Hindlimb muscle (tissue), 1 donor: Measurements from ENCODE around the gene SH3BP4. TPM values are rescaled to one million over a fixed set of nuclear protein-coding genes. Genes with fewer than 3 reads are reported as not detected.
"Not testable (repeated sequence)": the region's sequence is repeated elsewhere in the genome, so short reads cannot be mapped to it uniquely, and the experiment has no call there.

Source experiments
- DNase-seq: peaks from one replicate; pipeline ENCODE4 v3.0.0-alpha.2; 2013
- polyA plus RNA-seq: library from polyadenylated mRNA; unstranded; fragments of 120-200 nt; gene quantifications from one replicate; pipeline ENCODE4 v1.2.1, GENCODE V29; 2013; ENCODE audit not compliant: insufficient read length

Gene SH3BP4
- polyA plus RNA-seq, 1 donor = 19.4 TPM

GRCh38 chr2:234999740-235000425, 48.1 kb downstream of the SH3BP4 start:
- no peak for DNase-seq

DNA sequence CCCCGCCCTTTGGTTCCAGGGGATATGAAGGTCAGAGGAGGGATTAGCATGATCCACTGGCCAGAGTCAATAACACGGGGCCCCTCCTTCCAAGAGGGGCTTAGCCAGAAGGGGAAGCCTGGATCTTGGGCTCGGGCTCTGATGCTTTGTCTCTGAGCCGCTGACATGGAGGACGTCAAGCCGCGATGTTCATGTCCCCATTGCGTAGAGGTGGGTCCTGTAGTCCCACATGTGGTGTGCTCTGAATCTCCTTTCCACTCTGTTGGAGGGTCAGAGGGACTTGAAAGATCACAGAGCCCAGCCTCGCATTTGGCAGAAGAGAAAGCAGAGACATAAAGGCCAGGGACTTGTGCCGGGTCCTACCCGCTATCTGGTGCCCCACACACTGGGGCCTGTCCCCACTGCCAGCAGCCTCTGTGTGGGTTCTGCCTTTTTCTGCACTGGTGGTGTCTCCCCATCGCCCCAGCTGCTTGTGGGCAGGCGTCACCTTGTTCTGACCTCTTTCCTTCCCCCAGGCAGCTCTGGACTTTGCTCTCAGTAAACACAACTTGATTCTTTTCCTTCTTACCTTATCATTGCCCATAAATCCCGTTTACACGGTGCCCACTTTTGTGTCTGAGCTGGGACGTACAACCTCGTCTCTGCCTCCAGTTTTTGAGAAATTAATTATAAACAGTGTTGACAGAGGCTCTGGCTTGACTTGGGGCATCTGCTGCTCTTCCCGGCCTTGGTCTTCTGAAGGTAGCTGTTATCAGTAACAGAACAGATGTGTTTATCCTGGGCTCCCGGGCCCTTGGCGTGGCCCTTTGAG, 48.8 kb downstream of the SH3BP4 start:
- DNase-seq = no peak

DNA sequence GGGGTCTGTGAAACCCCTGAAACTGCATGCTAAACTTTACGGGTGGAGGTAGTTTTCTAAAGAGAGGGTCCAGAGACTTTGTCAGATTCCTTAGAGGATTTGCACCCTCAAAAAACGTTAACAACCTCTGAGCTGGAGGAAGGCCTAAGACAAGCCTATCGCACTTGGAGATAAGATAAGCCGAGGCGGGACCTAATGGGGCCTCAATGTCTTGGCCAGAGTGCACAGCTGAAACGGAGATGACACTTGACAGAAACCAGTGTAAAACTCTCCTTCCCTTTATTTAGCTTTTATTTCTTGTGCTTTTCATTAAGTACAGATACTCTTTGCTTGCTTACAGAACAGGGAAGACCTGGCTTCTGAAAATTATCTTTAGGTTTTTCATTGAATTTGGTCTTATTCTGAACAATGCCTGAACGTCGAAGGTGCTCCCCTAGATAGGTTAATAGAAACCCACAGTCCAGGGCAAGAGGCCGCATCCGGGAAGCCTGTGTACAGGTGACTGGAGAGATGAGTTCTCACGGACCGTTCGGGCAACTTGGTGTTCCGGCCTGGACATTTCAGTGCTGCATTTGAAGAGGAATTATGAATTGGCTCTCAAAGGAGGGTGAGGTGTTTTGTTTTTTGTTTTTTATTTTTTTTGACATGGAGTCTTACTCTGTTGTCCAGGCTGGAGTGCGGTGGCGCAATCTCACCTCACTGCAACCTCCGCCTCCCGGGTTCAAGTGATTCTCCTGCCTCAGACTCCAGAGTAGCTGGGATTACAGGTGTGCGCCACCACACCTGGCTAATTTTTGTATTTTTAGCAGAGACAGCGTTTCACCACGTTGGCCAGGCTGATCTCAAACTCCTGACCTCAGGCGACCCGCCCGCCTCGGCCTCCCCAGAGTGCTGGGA, 49.7 kb downstream of the SH3BP4 start:
- DNase-seq = no peak

DNA sequence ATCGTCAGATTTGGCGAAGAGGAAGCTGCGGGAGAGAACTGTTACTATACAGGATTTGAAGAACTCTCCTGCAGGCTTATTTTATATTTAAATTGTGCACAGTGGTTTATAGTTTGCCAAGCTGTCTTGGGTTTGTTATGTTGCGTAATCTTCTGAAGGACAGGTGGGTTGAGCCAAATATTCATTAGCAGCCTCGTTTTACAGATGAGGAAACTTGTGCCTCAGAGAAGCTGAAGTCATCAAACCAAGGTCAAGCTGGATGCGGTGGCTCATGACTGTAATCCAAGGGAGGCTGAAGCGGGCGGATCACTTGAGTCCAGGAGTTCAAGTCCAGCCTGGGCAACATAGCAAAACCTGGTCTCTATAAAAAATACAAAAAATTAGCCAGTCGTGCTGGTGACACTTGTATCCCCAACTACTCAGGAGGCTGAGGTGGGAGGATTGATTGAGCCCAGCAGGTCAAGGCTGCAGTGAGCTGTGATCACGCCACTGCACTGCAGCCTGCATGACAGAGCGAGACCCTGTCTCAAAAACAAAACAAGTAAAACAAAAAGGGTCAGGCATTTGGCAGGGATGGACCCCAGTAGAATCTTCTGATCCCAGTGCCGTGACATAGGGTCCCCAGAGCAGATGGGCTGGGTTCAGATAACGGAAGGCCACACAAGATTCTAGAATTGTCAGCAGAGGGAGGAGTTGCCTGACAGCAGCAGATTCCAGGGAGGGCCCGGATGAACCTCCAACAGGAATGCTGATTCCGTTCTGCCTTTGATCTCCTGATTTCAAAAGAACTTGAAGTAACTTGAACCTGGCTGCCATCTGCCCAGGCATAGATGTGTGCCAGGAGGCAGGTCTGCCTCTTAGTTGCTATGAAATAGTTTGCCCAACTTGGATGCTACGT, 50.6 kb downstream of the SH3BP4 start:
- DNase-seq = no peak

DNA sequence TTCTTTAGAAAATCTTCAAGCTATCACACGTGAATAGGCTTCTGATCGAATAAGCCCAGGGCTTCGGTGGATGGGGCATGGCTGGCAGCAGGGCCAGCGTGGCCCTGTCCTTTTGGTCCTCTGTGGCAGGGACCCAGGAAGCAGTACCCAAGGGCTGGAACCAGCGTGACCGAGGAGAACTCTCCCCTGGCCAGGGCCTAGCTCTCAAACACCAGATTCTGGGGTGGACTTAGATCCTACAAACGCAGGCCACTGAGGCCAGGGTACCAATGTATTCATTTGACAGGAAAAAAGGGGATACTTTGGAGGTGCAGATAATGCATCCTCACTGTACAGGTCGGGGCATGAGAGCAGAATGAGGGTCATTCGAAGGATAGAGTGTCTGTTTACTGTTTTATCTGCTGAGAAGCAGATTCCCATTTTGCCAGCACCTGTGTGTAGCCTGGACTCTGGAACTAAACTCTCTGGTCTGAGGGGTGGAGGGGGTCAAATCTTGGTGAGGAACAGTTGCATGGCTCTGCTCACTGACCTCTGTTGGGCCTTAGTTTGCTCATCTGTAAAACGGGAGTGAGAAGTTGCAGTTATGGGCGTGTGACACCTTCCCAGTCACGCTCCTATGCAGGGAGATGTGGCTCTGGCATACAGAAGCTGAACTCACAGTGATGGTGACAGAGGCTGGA, 51.4 kb downstream of the SH3BP4 start:
- no peak for DNase-seq

- no peak for DNase-seq
Measured at GRCh38 chr2:235004329-235004903, 52.6 kb downstream of the SH3BP4 start.

- no peak for DNase-seq
Measured at GRCh38 chr2:235005023-235005422, 53.2 kb downstream of the SH3BP4 start.

GRCh38 chr2:235005603-235006259, 53.9 kb downstream of the SH3BP4 start:
- peak; percentile 42 for DNase-seq

- no peak for DNase-seq
Measured at GRCh38 chr2:235006461-235006860, 54.6 kb downstream of the SH3BP4 start.

DNA sequence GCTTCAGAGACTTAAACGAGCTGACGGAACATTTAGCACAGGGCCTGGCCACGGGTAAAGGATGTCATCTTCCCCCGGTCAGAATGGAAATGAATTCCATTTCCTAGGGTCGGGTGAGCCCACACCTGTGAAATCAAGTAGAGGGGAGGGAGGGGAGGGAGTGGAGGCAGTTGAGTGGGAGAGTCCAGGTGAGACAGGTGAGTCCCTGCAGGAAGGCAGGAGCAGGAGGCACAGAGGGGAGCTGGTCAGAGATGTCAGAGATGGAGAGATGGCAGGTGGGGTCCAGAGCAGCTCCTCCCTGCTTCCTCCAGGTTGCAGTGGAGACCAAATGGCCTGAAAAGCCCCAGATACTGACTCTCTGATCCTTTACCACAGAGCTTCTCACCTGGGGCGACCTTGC, 55.2 kb downstream of the SH3BP4 start:
- DNase-seq = no peak

- DNase-seq = no peak
Measured at GRCh38 chr2:235007664-235008457, 56.0 kb downstream of the SH3BP4 start.

DNA sequence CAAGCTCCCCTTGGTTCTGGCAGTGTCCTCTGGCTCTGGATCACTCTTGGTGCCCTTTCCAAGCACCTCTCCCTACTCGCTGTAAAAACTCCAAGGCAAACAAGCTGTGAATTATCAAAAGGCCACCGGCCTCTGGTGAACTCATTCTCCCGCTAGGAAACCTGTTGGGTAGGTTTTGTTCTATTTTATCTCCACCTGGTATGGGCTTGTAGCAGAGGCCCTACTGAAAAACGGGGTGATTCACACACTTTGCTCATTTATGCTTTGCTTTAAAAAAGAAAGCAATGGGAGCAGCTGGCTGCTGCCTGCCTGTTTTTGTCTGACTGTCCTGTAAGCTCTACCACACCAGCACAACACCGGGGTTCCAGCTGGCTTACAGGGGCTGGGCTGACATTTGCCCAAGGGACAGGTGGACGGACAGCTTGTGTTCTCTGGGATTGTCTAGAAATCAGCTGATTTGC, 56.8 kb downstream of the SH3BP4 start:
- no peak for DNase-seq

DNA sequence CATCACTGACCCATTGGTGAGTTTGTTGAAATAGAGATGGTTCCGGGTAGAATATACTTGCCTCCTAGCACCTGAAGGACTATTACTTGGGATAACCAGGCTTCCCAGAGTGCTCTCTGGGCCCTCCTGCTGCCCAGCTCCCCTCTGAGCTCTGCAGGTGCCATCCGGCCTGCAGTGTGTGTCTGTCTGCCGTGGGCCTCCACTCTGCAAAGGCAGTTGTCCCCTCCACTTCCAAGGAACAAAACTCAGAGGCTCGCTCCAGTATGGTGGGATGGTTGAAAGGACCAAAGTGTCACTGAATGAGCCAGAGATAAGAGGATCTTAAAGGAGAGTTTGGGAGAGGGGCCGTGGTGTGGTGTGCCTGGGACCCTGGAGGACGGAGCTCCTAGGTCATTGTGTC, 57.3 kb downstream of the SH3BP4 start:
- DNase-seq = no peak

- no peak for DNase-seq
Measured at GRCh38 chr2:235010117-235010714, 58.4 kb downstream of the SH3BP4 start.

- no peak for DNase-seq
Measured at GRCh38 chr2:235011607-235011928, 59.8 kb downstream of the SH3BP4 start.

- no peak for DNase-seq
Measured at GRCh38 chr2:235011929-235012631, 60.3 kb downstream of the SH3BP4 start.

DNA sequence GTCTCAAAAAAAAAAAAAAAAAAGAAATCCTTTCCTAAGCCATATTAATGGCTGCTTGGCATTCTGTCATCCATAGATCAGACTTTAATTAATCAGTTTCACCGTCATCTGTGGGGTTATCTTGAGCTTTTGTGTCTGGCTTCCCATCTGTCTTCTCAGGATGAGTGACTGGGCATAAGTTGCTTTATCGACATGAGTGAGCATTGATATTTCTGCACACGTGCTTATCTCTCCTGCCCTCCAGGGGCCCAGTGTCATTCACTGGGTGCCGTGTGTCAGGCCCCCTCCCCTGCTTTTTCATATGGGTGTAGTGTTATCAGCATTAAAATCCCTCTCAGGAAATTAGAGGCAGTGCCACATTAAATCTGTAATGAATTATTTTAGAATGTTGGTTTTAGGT, 65.6 kb downstream of the SH3BP4 start:
- DNase-seq = no peak

GRCh38 chr2:235018838-235019237, 67.0 kb downstream of the SH3BP4 start:
- no peak for DNase-seq

DNA sequence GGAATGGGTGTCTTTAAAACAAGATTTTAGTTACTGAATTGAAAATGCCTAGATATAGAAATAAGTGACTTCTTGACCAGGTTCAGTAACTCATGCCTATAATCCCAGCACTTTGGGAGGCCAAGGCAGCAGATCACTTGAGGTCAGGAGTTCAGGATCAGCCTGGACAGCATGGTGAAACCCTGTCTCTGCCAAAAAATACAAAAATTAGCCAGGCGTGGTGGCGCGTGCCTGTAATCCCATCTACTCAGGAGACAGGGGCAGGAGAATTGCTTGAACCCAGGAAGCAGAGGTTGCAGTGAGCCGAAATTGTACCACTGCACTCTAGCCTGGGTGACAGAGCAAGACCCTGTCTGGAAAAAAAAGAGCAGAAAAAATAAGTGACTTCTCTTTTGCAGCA, 68.3 kb downstream of the SH3BP4 start:
- not testable (repeated sequence) for DNase-seq
